ENCODE data around the gene C1QA.
"Not testable (repeated sequence)": the region's sequence is repeated elsewhere in the genome, so short reads cannot be mapped to it uniquely, and the experiment has no call there.

Gene C1QA

GRCh38 chr1:22641247-22641646 lies 4.8 kb downstream of the C1QA start:
- no peak for DNase-seq (ENCODE audit: low read depth in 3 of 3)

- DNase-seq (ENCODE audit: low read depth in 3 of 3), result peak; percentile 46 to 73 (median 46)
Measured at GRCh38 chr1:22641906-22642636, 5.6 kb downstream of the C1QA start.

- DNase-seq (ENCODE audit: low read depth in 3 of 3), result no peak
Measured at GRCh38 chr1:22643381-22643780, 7.0 kb downstream of the C1QA start, which contains the start of gene C1QC. TSS of gene C1QC (plus strand) at chr1:22643633. CDS start at chr1:22644024, 391 bp downstream.

- DNase-seq (ENCODE audit: low read depth in 3 of 3), result no peak
Measured at GRCh38 chr1:22643928-22644327, 7.5 kb downstream of the C1QA start.

- no peak for DNase-seq (ENCODE audit: low read depth in 3 of 3)
Measured at GRCh38 chr1:22645931-22646330, 9.5 kb downstream of the C1QA start.

- DNase-seq (ENCODE audit: low read depth in 3 of 3), result no peak
Measured at GRCh38 chr1:22646384-22646783, 10.0 kb downstream of the C1QA start.

- DNase-seq (ENCODE audit: low read depth in 3 of 3), result no peak
Measured at GRCh38 chr1:22650089-22650693, 13.8 kb downstream of the C1QA start.

GRCh38 chr1:22651941-22652856 lies 15.8 kb downstream of the C1QA start:
- no peak for DNase-seq (ENCODE audit: low read depth in 3 of 3)

GRCh38 chr1:22652881-22653316 lies 16.5 kb downstream of the C1QA start, which contains the start of gene C1QB:
TSS of gene C1QB (plus strand) at chr1:22653236. CDS start at chr1:22659463, 6,227 bp downstream.
- no peak for DNase-seq (ENCODE audit: low read depth in 3 of 3)

GRCh38 chr1:22654692-22655091 lies 18.3 kb downstream of the C1QA start:
- DNase-seq (ENCODE audit: low read depth in 3 of 3), result no peak

- no peak for DNase-seq (ENCODE audit: low read depth in 3 of 3)
Measured at GRCh38 chr1:22658385-22659163, 22.1 kb downstream of the C1QA start.

GRCh38 chr1:22660716-22661241 lies 24.4 kb downstream of the C1QA start:
- DNase-seq (ENCODE audit: low read depth in 3 of 3), result no peak

GRCh38 chr1:22661880-22662279 lies 25.5 kb downstream of the C1QA start:
- DNase-seq (ENCODE audit: low read depth in 3 of 3), result no peak

- no peak for DNase-seq (ENCODE audit: low read depth in 3 of 3)
Measured at GRCh38 chr1:22662318-22662717, 25.9 kb downstream of the C1QA start.

GRCh38 chr1:22662986-22663408 lies 26.6 kb downstream of the C1QA start:
- DNase-seq (ENCODE audit: low read depth in 3 of 3), result no peak

GRCh38 chr1:22665752-22666151 lies 29.3 kb downstream of the C1QA start:
- no peak for DNase-seq (ENCODE audit: low read depth in 3 of 3)

GRCh38 chr1:22666412-22666811 lies 30.0 kb downstream of the C1QA start:
- DNase-seq (ENCODE audit: low read depth in 3 of 3), result no peak

- DNase-seq (ENCODE audit: low read depth in 3 of 3), result not testable (repeated sequence)
Measured at GRCh38 chr1:22668840-22669239, 32.4 kb downstream of the C1QA start.

- DNase-seq (ENCODE audit: low read depth in 3 of 3), result no peak
Measured at GRCh38 chr1:22670352-22670975, 34.0 kb downstream of the C1QA start.

GRCh38 chr1:22671999-22672398 lies 35.6 kb downstream of the C1QA start:
- no peak for DNase-seq (ENCODE audit: low read depth in 3 of 3)
